Sciatic nerve (tissue), 2 donors: Measurements from ENCODE around the gene SAMD11. TPM values are rescaled to one million over a fixed set of nuclear protein-coding genes. Genes with fewer than 3 reads are reported as not detected.
"Not testable (repeated sequence)": the region's sequence is repeated elsewhere in the genome, so short reads cannot be mapped to it uniquely, and the experiment has no call there.

ENCODE experiments used
- ATAC-seq: fragments of 200-7000 bp; cut with Tn5 transposase; one replicate; pipeline ENCODE4 v1.9.1; 2020; ENCODE audit warnings: mild to moderate bottlenecking, moderate library complexity
- DNase-seq: peaks from one replicate; pipeline ENCODE4 v3.0.0-alpha.2; 2020; ENCODE audit warnings: low spot score
- intact Hi-C: fragments of 100-400 bp; cut with DNase I; formaldehyde crosslinking; loops from one replicate; pipeline ENCODE4 v1.14.2; 2022
- total RNA-seq: library from RNA; stranded (reverse); fragmentation: NEBNext Ultra II Directional; extraction: Animal tissue kit (Norgen Biotek cat#: 25700); gene quantifications from one replicate; pipeline ENCODE4 v1.2.1, GENCODE V29; 2021
- donor health status: DM: no; HTN: no; CAD: no.
- donor health status: DM: no; HTN: no; CAD: no.

The SAMD11 gene
- total RNA-seq, 1 donor from 2014 or later: 6.4 TPM

GRCh38 chr1:967466-968343 is 44.0 kb downstream of the SAMD11 start:
- intact Hi-C loops: no loop called here
- ATAC-seq (no peak), DNase-seq (no peak)

- intact Hi-C loops: no loop called here
- ATAC-seq: no peak
These were observed 45.6 kb downstream of the SAMD11 start for GRCh38 chr1:969260-969855.

GRCh38 chr1:970242-970972 is 46.7 kb downstream of the SAMD11 start:
- DNase-seq: no peak
- intact Hi-C loops: no loop called here
- no peak for ATAC-seq

More at GRCh38 chr1:969260-969855, 45.6 kb downstream of the SAMD11 start:
- DNase-seq: no peak

- ATAC-seq (no peak), DNase-seq (no peak)
- intact Hi-C loops: no loop called here
These were observed 47.4 kb downstream of the SAMD11 start for GRCh38 chr1:970973-971730.

- intact Hi-C loops: no loop called here
- ATAC-seq (no peak), DNase-seq (no peak)
These were observed 48.2 kb downstream of the SAMD11 start for GRCh38 chr1:971751-972506.

GRCh38 chr1:972726-973458 is 49.2 kb downstream of the SAMD11 start:
- ATAC-seq: no peak

GRCh38 chr1:973459-974292 is 50.0 kb downstream of the SAMD11 start:
- intact Hi-C loops: no loop called here
- DNase-seq (no peak), ATAC-seq (no peak)

More at GRCh38 chr1:972726-973458, 49.2 kb downstream of the SAMD11 start:
- intact Hi-C loops: no loop called here
- no peak for DNase-seq

GRCh38 chr1:974293-974640 is 50.5 kb downstream of the SAMD11 start:
- intact Hi-C loops: no loop called here
- DNase-seq (no peak), ATAC-seq (no peak)

GRCh38 chr1:974687-975328 is 51.1 kb downstream of the SAMD11 start:
- ATAC-seq (no peak), DNase-seq (no peak)
- intact Hi-C loops: no loop called here

- intact Hi-C loops: no loop called here
- DNase-seq (no peak), ATAC-seq (no peak)
These were observed 51.6 kb downstream of the SAMD11 start for GRCh38 chr1:975365-975764.

- intact Hi-C loops: no loop called here
- no peak for DNase-seq
- ATAC-seq: peak; percentile 67
These were observed 52.4 kb downstream of the SAMD11 start for GRCh38 chr1:975896-976683.

- intact Hi-C loops, DNase-seq, ATAC-seq: not testable (repeated sequence)
These were observed 53.1 kb downstream of the SAMD11 start for GRCh38 chr1:976791-977190.

GRCh38 chr1:978069-978834 is 54.5 kb downstream of the SAMD11 start:
- intact Hi-C loops: no loop called here
- ATAC-seq: no peak
- no peak for DNase-seq

- intact Hi-C loops: no loop called here
- DNase-seq (no peak), ATAC-seq (no peak)
These were observed 55.4 kb downstream of the SAMD11 start for GRCh38 chr1:978835-979743.
